NCI-H2171 (cell line): ENCODE measurements around the gene PRR23E.

ENCODE experiments used
- DNase-seq: peaks from one replicate; lab custom pipeline; 2025; lab: John Stamatoyannopoulos, UW

The PRR23E gene

DNA sequence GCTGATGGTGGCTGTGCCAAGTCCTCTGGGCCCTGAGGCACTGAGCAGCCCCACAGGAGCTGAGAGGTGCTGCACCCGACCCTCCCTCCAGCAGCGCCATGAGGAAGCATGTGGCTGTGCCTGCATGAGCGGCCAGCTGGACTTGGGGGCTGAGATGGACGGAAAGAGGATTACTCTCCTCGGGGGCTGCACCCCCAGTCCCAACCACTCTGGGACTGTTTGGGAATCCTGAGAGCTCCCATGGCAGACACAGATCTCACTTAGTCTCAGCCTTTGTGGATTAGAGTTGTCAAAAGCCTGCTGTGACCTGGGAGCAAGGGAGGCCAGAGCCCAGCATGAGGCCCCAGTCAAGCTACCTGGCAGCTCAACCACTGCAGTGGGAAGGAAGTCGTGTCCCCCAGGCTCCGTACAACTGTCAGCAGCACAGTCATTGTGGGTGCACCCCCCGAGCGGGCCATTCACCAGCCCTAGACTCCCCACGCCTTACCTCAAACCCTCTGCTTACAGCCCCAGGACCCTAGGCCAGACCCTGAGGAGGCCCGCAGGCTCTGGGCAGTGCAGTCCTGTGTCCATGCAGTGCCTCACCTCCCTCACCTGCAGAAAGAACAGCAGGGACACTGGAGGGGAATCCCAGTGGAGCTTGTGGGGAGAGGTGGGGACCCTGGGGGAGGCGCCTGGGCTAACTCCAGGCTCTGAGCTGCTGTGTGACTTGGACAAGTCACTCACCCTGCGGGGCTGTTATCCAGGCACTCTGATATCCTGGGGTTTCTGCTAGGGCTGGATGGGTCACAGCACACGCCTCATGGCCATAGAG lies 17.1 kb downstream of the PRR23E start:
- DNase-seq = no peak

DNA sequence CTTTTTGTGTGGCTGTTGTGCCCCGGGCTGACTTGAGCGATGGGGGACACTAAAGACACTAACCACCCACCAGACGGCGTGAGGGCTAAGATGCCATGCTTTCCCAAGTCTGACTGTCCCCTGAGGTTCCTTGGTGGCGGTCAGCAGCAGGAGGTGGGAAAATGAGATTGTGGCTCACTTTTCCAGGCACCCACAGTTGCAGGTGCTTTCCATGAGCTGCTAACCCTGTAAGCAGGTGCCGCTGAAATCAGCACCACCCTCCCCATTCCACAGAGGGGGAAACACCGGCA lies 17.7 kb downstream of the PRR23E start:
- DNase-seq = no peak

DNA sequence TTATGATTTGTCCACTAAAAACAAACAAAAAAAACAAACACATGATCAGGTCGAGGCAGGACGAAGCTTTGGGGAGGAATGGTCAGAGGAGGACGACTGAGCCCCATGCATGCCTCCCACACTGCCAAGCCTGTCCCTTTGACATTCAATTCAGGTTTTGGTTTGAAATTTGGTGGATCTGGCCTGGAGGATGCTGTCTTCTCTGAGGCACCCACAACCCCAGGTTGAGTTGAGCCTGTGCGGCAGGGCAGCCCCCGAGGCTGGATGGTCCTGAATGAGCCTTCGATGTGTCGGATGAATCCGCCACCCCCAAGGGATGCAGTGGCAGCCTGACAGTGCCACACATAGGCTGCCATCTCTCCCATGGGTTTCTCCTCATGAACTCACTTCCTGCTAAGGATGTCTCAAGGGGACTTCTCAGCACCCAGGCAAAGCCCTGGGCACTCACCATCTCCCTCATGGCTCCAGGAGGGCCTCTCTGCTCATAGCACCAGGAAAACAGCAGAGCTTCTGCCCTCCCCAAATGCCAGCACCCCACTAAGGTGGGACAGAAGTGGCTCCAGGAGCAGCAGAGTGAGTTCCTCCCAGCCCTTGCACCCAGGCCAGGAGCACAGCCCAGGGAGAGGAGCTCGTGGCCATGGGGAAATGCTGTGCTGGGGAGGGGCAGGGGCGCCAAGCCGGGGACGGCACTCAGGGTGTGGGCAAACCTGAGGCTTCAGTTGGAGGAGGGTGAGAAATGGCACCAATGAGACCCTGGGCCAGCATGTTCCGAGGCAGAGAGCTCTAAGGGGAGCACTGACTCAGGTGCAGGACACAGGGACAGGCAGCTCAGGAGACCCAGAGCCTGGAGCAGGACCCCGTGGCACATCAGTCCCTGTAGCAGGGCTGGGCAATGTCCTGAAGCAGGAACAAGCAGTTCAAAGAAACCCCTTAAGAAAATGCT lies 18.5 kb downstream of the PRR23E start:
- no peak for DNase-seq

GRCh38 chr3:127212231-127212630 lies 19.3 kb downstream of the PRR23E start:
- no peak for DNase-seq

GRCh38 chr3:127212711-127213110 lies 19.8 kb downstream of the PRR23E start:
- DNase-seq = no peak

DNA sequence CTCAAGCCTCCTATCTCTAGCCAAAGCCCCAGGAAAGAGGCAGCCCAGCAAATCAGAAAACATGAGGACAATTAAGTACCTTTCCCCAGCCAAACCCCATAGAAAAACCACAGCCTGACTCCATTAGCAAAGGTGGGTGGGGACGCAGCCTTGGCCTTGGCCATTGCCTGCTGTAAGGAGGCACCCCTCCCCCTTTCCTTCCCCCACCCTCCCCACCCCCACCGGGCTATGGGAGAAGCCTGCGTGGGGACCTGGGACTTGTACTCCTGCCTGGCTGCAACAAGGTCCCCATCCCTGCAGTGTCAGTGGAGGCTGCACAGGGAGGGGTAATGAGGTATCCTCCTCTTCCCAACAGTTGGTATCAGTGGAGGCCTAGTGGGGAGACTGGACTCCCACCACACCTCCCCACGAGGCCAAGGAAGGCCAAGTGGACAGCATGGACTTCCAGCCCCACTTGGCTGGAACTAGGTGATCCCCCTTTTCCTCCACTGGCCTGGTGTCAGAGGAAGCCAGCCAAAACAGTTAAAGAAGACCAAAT lies 20.5 kb downstream of the PRR23E start:
- DNase-seq = no peak

DNA sequence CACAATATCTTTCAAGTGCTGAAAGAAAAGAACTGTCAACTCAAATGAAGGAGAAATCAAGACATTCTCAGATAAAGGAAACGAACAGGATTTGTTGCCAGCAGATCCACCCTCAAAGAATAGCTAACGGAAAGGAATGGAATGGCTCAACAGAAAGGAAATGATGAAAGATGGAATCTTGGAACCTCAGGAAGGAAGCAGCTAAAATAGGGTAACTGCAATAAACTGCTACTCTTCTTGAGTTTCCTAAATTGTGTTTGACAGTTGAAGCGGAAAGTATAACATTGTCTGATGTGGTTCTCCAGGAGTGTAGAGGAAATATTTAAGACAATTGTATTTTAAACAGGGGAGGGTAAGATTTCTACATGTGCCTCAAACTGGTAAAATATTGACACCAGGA lies 22.0 kb downstream of the PRR23E start:
- no peak for DNase-seq

DNA sequence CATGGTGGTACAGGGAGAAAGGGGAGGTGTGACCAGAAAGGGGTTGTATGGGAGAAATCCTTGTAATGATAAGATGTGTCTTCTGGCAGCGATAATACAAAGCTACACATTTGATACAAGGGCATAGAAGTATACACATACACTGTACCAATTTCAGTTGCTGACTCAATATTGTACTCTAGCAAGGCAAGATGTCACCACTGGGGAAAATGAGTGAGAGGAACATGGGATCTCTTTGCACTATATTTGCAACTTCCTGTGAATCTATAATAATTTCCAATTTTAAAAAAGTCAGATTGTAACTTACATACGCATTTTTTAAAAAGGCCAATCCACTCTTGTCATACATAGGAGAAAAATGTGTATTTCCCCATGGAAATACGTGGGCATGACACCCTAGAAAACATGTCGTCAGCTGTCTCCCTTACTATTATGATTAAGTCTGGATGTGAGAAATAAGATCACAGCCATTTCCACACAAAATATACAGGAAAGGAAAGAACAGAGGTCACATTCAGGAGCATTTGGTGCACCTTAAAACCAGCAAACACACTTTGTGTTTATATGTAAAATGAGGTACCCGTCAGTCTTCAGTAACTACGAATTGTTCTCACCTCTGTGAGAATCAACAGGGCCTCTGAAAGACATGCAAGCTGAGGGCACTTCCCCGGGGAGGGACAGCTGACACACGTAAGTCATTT lies 22.9 kb downstream of the PRR23E start:
- DNase-seq = no peak

DNA sequence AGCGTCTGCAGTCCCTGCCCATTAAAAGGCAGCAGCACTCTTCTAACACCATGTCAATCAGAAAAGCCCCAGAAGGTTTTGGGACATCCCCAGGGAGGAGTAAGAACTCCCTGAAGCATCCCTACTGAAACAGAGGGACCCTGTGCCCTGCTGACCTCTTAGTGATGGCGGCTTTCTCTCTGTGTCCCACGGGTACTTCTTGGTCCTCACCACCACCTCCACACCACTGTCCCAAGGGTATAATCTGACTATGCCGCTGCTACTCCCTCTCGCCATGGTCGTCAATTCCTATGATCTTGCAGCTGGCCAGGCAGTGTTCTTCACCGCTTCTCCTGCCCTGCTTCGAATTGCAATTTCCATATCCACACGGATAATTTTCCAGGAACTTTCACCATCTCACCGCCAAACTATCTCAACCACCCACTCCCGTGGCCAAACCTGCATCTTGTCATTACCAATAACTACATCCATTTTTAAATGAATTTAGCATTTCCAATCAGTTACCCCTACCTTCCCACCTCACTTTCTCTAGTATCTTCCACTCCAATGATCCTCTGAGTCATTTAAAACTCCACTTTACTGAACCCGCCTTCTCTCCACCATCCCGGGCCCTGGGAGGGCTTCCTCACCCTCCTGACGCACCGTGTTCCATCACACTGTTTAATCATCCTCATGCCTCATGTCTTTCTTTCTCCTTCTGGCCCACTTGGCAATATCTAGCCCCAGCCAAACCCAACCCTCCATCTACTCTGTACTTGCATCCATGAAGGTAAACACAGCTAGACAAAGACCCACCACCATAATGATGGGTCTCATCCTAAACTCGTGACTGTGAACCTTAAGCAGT lies 23.7 kb downstream of the PRR23E start:
- DNase-seq = no peak

- DNase-seq = no peak
These were observed 24.9 kb downstream of the PRR23E start for GRCh38 chr3:127217596-127218453.

DNA sequence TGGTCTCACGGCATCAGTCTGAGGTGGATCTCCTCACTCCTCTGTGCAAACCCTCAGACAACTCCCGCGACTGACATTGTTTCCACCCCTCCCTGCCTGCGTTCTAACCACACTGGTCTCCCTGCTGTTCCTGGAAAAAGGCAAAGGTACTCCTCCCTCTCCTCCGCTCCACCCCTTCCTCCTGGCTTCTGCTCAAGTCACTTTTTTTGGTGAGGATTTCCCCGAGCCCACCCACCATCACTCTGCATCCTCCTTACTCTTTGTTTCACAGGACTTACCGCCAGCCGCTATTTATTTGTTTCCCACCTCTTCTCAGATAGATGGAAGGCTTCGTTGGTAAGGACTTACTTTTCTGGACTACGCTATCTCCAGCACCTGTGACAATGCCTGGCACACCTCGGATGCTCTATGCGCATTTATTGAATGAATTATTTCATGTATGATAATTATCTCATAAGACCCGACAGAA lies 25.6 kb downstream of the PRR23E start:
- no peak for DNase-seq

GRCh38 chr3:127220497-127220896 lies 27.6 kb downstream of the PRR23E start:
- no peak for DNase-seq

DNA sequence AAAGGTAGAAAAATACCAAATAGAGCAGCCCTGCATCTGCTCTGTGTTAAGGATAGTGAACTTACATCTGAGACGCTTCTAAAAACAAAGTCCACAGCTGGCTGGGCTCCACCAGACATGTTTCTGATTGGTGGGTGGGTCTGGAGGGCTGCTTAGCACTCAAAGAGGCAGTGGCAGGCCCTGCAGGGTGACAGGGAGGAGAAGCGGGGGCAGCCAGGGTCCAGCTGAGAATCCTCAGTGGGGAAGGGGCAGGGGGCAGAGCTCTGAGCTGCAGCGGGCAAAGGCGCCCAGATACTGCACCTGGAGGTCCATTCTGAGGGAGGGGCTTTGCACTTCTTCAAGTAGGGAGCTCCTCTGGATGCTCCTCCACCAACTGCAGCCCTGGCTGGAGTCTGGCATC lies 28.1 kb downstream of the PRR23E start:
- DNase-seq = no peak

- no peak for DNase-seq
These were observed 28.6 kb downstream of the PRR23E start for GRCh38 chr3:127221446-127222035.

DNA sequence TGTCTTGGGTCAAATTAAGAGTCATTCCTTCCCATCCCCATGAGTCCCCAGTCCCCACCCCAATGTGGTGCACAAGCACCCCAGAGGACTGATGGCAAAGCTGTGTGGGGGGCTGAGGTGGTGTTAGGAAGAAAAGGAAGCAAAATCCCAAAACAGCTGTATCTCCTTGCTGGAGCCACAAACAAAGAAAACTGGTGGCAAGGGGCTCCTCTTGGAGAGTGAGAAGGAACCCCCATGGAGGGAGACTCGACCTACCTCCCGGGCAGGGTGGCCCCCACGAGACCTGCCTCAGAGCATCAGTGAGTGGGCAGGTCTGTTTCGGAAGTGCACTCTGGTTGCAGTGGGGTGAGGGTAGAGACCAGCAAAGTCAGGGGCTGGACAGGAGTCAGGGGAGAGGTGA lies 29.2 kb downstream of the PRR23E start:
- no peak for DNase-seq

DNA sequence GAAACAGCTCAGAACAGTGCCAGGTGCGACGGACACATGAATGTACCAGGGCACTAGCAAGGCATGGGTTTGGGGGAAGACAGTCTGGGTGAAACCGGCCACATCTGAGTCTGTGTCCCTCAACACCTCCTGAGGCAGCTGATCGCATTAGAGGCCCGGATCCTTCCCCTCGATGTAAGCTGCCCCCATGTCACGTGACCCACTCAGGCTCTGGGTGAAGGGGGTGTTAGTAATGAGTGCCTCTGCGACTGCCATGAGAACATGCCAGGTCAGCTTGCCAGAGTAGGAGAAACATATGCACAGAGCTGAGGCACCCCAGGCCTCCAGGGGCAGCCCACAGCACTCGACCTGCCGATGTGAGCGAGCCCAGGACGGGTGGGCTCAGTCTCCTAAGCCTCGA lies 29.7 kb downstream of the PRR23E start:
- no peak for DNase-seq

GRCh38 chr3:127224118-127224517 lies 31.2 kb downstream of the PRR23E start:
- DNase-seq = no peak

DNA sequence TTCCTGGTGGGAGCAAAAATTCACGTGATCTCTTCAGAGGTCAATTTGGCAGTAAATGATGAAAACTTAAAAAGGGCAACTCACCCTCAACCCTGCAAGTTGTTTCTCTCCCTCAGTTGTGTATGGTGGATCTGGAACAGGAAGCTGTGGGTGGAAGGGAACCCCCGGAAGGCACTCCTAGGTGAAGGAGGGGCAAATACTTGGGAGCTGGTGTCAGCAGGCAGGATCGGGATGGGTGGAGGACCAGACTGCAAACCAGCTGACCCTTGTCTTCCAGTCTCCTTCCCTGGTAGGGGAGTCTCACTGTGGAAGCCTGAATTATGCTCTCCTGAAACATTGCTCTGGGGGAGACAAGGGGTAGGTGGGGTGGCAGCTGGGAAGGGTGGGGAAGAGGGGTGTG lies 33.5 kb downstream of the PRR23E start:
- DNase-seq = no peak

DNA sequence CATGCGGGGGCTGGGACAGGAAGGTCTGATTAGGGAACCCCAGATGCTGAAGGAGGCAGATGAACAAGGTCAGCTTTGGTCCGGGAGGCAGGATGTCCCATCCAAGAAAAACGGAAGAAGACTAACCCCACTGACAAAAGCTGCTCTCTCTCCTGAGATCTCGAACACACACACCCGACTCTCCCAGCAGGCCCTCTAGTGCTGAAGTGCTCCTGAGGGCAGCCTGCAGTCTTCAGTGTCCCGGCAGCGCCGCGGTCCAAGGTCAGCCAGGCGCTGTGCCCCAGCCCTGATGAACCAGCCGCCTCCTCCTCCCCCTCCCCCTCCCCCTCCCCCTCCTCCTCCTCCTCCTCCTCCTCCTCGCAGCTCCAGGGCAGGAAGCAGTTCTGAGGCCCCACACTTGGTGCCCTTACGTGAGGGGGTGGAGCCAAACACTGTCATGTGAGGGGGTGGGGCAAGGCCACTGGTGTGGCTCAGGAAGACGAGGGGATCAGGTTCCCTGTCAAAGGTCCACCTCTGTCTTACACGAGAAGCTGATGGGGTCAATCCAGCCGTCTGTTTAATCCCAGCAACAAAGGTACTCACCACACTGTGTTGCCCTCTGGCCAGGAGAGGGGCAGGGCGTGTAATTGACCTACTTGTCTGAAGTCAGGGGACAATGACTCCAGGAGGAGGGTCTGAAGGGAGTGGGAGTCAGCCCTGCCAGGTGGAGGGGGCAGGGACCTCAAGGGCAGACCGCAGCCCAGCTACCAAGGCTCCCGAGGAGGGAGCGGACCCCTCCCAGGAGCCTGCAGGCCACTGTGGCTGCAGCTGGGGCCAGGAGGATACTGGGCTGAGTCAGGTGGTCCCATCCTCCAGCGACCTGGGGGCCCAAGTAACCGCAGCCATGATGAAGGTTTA lies 34.3 kb downstream of the PRR23E start:
- DNase-seq = no peak
